GM18861 (cell line): Measurements from ENCODE around the gene IGLL5.

Experiments used
- ATAC-seq: cut with Tn5 transposase; IDR thresholded peaks from one replicate; pipeline ENCODE4 v1.9.1; 2021; ENCODE audit not compliant: unreplicated experiment

Gene IGLL5

DNA sequence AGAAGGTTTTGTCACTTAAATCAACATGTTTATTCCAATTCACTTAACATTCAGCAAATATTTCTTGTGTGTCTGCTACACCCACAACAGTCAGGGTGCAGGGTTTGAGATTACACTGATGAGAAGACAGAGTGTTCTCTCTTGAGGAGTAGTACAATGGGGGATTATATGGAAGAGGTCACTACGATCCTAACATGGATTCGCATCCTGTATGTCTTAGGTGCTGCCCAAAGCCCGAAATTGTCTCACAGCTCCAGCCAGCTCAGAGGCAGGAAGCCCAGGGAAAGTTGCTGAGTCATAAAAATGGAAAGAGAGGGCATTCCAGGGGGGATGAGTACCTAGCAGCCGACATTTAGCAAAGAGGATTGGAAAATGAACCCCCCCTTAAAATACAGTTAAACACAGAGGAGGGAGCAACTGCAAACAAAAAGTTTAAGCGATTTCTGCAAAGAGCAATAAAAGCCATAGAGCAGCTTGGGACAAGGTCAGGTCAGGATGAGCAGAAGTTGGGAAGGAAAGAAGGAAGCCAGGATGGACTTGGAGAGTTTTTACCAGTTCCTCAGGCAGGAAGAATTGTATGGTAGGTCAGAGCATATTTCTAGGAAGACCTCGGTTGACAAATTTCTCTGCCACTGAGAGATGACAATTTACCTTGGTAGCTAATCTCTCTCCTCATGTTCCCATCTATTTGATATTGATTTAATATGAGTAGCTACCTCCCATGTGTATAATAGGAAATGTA, 49.5 kb downstream of the IGLL5 start:
- no peak for ATAC-seq

DNA sequence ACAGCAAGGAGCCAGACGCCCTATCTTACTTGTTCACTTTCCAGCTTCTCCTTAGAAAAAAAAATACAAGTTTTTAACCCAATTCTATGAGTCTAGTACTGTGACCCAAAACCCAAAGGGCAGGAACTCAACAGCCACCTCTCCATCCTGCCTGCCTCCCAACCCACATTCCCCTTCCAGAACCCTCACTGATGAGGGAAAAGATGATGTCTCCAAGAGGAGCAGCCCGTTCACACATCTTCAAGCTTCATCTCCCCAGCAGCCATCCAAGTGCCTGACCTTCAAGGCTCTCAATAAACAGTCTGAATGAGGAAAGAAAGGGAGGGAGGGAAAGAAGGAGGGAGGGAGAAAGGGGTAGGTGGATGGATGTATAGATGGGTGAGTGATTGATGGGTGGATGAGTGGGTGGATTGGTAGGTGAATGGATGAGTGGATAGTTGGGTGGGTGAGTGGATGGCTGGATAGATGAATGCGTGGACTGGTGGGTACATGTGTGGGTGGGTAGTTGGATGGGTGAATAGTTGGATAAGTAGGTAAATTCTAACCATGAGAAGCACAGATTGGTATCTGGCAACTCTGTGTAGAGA, 50.4 kb downstream of the IGLL5 start:
- no peak for ATAC-seq

DNA sequence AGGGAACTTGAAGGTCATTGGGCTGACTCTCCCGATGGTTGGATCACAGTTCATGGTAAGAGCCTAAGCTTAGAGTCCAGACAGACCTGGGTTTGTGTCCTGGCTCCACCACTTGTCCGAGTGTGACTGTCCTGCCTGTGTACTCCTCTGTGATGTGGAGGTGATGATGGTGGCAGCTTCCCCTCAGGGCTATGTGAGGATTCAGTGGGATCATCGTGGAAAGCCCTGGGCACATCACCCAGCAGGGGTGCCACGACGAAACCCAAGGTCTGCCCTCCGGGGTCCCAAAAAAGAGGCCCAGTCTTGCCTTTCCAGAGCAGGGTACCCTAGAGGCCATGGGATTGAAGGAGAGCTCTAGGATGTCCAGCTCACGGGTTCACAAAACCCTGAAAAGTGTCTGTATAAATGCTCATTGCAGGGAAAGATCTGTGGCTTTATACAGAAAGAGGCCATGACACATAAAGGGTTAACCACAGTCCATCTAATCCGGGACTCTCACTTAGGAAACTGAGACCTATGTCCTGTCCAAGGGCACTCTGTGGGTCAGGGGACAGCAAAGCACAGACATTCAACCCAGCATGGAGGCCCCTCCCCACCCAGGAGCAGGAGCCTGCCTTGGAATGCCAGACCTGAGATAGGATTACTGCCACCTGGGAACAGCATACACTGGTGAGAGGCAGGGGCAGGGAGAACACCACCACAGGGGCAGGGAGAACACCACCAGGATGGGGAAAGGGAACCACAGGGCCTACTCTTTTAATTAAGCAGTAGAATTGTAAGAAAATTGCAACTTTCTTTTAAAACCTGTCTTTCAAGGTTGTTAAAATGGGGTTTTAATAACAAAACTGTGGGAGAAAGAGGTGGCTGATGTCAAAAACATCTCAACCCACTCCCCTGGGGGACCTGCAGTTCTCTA, 51.3 kb downstream of the IGLL5 start:
- ATAC-seq, result no peak

DNA sequence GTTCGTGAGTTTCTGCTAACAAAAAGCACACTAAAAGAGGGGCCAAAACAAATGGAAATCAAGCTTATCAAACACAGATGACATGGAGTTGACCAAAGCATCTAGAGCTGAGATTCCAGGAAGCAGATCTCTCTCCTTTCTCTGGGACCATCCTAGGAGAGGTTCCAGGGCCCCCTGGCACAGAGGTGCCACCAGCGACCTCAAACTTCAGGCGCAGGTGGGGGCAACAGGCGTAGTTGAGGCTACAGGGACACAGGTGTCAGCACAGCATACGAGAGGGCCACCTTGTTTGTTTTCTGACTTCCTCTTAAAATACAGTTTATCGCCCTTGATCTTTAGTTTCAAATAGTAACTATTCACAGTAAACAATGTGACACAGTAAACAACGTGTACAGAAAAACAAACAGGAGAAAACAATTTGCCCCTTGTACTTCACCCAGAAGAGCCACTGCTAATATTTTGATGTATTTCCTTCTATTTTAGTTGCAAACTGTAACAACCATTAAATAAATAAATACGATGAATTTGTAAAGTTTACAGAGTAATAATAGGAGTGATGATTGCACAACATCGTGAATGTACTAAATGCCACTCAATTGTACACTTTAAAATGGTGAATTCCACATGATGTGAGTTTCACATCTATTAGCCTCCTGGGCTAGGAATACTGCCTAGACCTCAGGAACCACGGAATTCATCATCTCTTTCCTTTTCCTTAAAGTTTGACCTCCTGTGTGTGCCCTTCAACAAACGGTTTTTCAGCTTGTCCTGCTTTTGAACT, 52.2 kb downstream of the IGLL5 start:
- no peak for ATAC-seq

DNA sequence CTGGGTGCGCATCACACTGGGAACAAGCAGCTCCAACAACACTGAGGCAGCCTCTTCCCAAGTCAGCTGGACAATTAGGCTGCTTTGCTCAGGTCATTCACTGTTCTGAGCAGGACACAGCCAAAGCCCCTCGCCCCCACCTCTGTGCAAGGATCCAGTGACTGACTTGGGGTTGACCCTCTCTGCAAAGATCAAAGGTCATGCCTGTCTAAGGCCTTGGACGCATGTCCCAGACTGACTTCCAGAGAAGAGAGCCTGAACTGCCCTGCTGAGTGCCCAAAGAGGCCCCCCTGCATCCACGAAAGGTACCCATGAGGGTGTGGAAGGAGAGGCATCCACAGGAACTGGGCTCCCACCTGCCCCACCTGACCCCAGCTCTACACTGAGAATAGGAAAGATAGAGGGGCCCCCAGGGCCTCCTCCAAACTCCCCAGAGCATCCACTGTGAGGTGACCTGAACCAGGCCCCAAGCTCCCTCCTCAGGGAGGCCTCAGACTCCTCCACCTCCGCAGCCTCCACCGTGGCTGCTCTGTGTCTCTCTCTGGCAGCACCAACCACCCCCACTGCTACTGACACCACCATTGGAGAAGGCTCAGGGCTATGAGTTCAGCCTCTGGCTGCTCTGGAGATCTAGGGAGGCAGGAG, 53.5 kb downstream of the IGLL5 start:
- no peak for ATAC-seq

DNA sequence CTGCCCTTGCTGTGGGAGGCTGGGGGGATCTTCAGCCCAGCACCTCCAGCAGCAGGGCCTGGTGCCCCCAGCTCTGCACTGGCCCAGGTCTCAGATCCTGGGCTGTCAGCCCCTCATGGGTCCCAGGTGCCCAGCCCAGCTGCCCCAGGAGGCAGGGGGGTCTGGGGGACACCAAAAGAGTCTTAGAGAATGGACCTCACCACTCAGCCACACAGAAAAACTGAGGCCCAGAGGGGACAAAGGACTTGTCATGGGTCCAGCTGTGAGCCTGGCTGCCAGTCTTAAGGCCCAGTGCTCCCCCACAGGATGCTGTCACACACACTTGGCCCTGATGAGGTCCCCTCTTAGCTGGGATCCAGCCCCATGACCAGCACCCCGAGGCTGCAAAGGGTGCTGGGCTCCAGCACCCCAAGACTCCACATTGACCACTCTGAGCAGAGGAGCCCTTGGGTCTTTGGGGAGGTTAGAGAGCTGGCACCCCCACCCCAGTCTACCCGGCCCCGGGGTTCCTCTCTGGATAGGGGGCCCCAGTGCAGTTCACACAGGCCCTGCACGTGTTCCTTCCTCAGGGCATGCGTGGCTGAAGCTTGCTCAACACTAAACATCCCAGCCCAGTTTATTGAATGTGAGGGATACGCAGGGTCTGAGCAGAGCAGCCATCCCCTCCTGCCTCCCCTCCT, 54.4 kb downstream of the IGLL5 start:
- no peak for ATAC-seq

DNA sequence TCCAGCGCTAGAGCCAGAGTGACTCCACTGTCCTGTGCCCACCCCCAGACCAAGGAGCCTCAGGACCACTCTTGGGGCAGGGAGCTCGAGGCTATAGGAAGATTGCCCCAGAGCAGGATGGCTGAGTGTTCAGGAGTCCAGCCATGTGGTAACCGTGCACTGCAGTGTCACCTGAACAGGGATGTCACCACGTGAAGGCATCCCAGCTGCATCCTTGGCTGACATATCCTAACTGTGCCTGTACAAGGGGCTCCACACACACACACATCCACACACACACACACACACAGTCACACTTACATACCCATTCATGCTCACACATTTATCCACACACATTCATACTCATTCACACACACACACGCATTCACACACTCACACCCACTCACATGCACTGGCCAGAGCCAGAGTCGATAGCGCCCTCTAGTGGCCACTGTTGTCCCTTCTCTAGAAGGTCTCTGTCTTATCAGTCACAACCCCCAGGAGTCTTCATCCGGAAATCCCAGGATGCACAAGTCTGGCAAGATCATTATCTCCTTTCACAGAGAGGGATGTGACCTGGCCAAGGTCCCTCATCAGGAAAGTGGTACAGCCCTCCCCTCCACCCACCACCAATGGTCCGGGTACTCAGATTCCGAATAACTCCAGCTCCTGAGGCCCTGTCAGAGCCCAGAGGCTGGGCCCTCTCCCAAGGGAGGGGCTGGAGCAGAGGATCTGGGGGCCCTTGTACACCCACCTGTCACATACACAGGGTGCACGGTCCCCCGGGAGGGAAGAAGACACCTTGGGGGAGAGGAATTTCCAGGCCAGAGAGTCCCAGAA, 55.1 kb downstream of the IGLL5 start:
- ATAC-seq, result no peak

DNA sequence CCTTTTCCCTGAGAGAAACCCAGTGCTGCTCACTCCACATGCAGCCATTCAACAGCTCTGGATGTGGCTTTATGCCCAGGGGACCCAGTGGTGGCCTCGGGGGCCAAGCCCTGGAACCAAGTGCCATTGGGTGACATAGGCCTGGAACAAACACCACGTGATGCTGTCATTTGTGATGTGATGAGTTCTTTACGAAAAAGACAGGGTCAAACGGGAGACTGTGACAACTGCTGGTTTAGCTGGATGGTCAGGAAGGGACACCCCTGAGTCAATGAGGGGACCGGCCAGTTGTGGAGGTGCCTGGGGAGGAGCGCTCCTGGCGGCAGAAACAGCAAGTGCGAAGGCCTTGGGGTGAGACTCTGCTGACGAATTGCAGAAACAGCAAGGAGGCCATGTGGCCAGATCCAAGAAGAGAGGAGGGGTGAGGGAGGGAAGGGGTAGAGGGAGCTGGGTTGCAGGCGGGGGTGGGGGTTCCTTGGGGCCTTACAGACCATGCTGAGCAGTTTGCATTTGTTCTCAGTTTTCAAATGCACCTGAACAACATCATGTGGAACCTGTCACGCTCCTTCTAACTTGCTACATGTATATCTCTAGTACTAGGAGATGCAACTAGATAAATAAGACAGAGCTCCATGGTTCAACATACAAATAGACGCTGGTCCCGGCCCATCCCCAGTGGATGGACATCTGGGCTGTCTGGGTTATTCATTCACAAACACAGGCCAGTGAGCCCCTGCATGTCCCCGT, 56.1 kb downstream of the IGLL5 start:
- ATAC-seq, result no peak

DNA sequence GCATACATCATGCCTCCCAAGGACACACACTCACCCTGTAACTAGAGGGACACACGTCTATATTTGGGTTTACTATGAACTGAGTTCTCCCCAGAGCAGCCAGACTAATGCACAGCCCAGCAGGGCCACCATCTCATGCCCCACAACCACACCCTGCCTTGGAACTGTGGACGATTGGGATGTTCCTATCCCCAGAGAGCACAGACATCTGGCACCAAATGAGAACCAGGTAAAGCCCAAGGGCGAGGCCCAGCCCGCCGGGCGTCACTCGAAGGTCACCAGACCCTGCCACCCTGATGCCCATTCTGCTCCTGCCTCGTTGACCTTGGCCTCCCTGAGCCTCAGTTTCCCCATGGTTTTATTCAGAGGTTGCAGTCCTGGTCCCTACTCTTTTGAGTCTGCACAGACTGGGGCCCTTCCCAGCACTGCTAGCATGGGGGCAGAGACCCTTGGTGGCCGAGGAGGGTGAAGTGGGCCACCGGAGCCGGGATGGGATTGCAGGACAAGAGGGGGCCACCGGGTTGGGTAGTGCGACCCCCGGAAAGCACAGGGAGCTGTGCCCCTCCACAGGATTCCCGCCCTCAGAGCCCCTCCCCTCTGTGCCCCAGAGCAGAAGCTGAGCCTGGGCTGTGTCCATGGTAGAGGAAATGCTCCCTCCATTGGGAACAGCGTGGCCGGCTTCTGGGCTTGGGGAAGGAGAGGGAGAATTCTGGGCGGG, 56.8 kb downstream of the IGLL5 start:
- ATAC-seq, result no peak

DNA sequence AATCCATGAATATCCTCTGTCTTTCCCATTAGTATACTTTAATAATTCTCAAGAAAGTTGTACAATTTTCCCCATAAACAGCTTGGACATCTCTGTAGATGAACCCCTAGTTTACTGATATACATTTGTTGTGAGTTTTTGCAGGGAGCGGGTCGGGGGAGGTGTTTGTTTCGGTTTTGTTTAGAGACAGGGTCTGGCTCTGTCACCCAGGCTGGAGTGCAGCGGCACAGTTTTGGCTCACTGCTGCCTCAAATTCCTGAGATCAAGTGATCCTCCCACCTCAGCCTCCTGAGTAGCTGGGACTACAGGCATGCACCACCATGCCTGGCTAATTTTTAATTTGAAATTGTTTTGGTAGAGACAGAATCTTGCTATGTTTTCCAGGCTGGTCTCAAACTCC, 57.6 kb downstream of the IGLL5 start:
- ATAC-seq, result no peak
